ENCODE data around the gene SYNGR4.

The SYNGR4 gene

DNA sequence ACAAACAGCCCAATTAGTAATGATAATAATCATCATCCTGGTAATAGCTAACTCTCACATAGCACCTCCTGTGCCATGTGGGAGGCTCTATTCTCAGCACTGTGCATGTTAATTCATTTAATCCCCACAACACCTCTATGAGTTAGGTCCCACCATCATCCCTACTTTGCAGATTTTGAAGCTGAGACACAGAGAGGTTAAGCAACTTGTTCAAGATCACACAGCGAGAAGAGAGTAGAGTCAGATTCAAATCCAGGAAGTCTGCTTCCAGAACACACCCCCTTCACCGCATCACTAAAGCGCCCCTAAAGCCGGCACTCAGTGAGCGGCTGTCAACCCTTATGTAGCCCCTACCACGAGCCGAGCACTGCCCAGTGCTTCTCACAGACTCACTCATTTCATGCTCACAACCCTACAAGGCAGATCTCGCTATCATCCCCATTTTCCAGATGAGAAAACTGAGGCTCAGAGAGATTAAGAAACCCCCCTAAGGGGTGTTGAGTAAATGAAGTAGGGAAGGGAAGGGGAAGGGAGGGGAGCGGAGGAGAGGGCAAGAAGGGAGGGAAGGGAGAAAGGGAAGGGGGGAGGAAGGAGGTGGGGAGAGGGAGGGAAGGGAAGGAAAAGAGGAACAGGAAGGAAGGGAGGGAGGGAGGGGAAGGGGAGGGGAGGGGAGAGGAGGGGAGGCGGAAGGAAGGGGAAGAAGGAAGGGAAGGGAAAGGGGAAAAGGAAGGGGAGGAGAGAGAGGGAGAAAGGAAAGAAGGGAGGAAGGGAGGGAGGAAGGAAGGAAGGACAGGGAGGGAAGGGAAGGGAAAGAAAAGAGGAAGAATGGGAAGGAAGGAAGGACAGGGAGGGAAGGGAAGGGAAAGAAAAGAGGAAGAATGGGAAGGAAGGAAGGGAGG is 22.4 kb upstream of the SYNGR4 start:
- DNase-seq = no peak

GRCh38 chr19:48342414-48342738 is 21.8 kb upstream of the SYNGR4 start:
- no peak for DNase-seq

DNA sequence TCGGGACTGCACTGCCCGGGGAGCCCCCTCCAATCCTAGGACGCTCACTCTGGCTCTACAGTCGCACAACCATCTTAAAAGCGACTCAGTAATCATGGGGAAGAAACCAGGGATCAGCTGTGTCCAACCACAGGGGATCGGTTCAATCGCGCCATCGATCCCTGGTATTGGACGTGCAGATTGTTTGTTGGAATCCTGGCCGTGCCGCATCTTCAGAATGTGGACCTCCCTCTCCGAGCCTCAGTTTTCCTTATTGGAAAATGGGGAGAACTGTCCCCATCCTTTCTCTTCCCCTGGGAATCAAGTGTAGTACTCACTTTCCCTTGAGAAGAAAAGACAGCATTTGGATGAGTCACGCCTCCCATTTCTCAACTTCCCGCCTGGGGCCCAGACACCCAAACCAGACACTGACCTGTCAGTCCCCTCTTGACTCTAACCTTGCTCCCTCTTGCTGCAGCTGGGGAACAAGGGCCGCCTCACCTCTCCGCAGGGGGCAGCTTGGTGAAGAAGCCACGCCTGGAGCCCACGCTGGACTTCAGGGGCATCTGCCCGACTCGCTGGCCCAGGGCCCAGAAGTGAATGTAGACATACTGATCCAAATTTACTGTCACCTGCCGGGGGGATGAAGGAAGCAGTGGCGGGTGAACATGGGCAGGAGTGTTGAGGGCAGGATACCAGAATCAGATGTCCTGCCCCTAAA is 21.2 kb upstream of the SYNGR4 start:
- no peak for DNase-seq

- no peak for DNase-seq
Measured at GRCh38 chr19:48344892-48345291, 19.3 kb upstream of the SYNGR4 start.

GRCh38 chr19:48346191-48346590 is 18.0 kb upstream of the SYNGR4 start:
- no peak for DNase-seq

DNA sequence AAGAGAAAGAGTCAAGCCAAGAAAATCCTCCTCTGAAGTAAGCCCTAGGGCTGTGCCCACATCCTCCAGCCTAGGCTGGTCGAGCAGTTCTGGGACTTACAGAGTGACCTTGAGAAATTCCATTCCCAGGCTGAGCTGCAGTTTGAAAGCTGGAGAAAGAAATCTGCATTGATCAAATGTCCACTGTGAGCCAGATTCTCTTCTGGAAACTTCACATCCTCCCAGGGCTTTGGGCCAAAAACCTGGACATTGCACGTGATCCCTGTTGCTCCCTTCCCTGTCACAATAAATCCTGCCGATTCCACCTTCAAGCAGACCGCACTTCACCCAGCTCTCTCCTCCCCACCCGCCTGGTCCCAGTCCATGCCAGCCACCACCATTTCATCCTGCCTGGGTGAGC is 16.1 kb upstream of the SYNGR4 start:
- DNase-seq = no peak

- DNase-seq = no peak
Measured at GRCh38 chr19:48348737-48349136, 15.4 kb upstream of the SYNGR4 start.

GRCh38 chr19:48350856-48351255 is 13.3 kb upstream of the SYNGR4 start:
- DNase-seq = no peak

GRCh38 chr19:48351341-48351752 is 12.8 kb upstream of the SYNGR4 start:
- DNase-seq = peak; percentile 80

DNA sequence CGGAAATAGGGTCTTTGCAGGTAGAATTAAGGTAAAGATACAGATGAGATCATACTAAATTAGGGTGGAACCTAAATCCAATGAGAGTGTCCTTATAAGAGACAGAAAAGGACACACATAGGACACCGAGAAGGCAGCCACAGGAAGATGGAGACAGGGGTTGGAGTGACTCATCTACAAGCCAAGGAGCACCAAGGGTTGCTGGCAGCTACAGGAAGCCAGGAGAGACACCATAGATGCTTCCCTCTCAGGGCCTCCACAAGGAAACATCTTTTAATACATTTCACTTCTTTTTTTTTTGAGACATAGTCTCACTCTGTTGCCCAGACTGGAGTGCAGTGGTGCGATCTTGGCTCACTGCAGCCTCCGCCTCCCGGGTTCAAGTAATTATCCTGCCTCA is 10.5 kb upstream of the SYNGR4 start:
- no peak for DNase-seq

DNA sequence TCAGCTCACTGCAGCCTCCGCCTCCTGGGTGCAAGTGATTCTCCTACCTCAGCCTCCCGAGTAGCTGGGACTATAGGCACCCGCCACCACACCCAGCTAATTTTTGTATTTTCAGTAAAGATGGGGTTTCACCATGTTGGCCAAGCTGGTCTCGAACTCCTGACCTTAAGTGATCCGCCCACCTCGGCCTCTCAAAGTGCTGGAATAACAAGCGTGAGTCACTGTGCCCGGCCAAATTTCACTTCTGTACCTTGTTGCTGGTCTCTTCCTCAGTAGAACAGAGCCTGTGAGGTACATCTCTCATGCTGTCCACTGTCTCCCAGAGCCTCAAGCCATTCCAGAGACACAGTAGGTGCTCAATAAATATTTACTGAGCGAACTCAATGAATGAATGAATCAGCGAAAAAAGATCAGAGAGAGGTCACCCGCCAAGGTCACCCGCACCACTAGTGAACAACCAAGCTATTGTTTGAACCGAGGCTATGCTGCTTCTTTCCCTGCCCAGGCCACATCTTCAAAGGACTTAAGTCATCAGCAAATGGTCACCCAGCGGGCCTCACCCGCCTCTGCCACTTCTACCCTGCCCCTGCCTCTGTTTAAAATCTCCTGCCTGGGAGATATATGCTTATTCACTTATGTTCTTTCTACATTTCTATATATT is 9.7 kb upstream of the SYNGR4 start:
- DNase-seq = no peak

DNA sequence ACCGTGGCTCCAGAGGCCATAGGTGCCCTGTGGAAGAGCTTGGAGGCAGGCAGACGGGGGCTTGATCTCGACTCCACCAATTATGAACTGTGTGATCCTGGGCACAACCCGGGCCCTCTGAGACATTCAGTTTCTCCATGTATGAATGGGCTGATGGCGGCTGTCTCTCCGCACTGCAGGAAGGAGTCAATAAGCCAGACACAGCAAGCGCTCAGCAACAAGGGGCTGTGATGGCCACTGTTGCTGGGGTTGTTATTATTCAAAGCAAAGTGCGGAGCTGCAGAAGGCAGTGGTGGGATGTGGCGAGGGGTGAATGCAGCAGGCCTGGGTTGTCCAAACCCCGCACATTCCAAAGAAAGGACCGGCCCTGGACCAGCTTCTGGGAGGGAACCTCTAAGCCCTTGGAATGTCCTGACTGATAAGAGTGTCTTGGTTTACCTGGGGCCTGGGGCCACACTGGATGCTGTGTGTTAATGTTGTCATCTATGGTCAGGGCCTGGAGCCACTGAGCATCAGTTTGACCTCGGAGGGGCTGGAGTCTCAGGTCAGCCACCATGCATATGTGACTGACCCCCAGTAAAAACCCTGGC is 8.7 kb upstream of the SYNGR4 start:
- DNase-seq = no peak

DNA sequence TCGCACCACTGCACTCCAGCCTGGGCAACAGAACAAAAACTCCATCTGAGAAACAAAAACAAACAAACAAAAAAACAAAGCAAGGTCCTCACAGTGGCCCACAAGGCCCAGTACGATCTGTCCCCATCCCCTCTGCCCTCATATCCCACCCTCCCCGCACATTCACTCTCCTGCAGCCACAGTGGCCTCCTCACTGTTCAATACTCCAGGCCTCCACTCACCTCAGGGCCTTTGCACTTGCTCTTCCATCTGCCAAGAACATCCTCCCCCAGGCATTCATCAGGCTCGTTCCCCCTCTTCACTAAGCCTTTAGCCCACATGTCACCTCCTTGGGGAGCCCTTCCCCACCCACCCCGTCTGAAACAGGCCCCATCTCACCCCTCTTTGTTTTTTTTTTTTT is 5.0 kb upstream of the SYNGR4 start:
- DNase-seq = no peak

- no peak for DNase-seq
Measured at GRCh38 chr19:48361912-48362311, 2.3 kb upstream of the SYNGR4 start.

GRCh38 chr19:48362716-48363499 is 1.3 kb upstream of the SYNGR4 start:
- DNase-seq = peak; percentile 91

DNA sequence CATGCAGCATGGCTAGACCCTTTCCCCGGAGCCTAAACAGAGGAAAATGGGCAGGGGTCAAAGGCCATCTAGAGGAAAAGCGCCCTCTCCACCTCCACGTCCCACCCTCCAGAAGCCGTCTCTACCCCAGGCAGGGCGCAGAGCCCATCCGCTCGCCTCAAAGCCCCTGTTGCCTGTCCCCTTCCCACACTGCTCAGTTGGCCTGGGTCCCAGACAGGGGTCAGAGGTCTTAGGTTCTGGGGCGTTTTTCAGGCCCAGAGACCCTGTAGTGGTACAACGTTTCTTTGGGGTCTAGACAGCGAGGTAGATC is 712 bp upstream of the SYNGR4 start:
- DNase-seq = no peak

DNA sequence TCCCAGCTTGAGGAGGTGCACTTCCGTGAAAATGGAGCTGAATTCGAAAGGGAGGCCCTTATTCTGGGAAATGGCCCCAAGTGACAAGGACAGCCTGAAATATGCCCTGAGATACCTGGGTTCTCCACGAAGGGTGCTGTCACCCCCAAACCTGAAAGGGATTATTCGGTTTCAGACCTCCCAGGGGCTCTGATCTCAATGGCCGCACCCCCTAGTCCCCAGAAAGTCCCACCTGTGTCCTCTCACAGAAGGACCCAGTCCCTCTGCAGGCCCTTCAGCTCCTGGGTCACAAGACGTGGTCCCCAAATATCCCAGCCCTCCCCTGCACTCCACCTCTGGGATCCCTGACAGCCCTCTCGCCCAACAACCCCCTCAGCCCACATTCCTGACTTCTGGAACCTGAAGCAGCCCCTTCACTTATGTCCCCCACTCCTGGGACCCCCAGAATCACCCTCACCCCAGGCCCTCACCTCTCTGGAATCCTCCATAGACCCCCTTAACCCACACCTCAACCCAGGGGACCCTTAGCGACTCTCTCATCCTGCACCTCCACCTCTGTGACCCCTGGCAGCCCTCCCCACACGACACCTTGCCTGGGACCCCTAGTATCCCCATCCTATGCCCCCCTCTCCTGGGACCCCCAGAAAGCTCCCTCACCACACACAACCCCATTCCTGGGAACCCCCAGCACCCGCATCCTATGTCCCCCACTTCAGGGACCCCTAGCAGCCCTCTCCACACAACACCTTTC is 606 bp downstream of the SYNGR4 start:
- DNase-seq = no peak

DNA sequence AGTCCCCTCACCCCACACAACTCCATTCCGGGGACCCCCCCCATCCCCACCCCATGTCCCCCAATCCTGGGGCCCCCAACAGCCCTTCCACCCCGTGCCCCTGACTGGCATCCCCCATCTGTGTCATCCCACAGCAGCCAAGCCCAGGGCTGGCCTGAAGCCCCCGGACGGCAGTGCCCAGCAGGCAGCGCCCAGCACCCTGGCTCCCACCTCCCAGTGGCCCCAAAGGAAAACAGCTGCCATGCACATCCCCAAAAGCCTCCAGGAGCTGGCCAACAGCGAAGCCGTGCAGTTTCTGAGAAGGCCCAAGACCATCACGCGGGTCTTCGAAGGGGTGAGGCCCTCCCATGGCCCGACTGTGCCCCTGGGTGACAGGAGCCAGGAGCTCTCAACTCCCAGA is 1.4 kb downstream of the SYNGR4 start:
- no peak for DNase-seq

GRCh38 chr19:48367855-48368254 is 3.7 kb downstream of the SYNGR4 start:
- no peak for DNase-seq

DNA sequence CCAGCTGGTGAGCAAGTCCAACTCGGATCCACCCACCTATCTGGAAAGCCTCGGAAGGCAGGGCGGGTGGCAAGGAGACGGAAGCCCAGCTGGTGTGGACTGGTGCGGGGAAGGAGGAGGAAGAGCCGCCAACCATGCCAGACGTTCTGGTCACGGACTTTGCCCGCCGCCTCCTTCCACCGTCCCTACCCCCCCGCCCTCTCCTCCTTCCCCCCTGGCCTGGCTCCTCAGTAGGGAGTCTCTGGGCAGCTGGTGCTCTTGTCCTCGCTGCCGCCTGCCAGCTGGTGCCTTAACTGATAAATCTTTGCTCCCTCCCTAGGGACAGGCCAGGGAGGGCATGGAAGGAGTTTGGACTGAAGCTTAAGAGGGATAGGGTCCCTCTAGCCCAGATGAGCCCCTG is 4.8 kb downstream of the SYNGR4 start:
- DNase-seq = no peak

DNA sequence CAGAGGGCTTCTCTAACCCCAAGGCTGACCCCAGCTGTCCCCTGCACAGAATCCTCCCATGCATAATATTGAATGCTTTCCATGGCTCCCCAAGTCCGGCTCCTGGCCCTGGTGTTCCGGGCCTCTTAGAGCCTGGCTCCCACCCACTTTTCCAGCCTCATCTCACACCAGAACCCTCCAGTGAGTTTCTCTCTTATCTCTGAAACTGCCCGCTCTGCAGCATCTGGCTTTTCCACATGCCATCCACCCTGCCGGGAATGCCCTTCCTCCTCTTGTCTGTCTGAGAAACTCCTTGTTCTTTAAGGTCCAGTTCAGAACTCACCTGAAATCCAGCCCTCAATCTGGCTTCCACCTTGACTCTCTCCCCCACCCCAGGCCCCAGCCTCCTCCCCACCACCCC is 6.8 kb downstream of the SYNGR4 start:
- no peak for DNase-seq

DNA sequence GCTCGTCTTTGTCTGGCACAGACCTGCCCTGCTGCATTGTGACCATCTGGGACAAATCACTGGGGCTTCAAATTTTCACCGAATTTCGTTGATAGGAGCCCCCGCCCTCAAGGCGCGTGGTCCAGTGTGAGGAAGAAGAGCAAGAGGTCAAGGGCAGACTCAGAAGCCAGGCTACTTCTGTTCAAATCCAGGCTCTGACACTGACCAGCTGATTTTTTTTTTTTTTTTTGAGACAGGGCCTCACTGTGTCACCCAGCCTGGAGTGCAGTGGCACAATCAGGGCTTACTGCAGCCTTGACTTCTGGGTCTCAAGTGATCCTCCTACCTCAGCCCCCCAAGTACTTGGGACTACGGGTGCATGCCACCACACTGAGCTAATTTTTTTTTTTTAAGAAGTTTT is 7.2 kb downstream of the SYNGR4 start:
- no peak for DNase-seq

Measured in CD4-positive, alpha-beta T cell treated with Interleukin-21 for 1 hour (primary cell).